GM13976 (cell line): Measurements from ENCODE around the gene ESR2.

Experiments
- DNase-seq: peaks from one replicate; pipeline ENCODE4 v3.0.0; 2012; ENCODE audit warnings: low spot score
- CTCF ChIP-seq: IDR thresholded peaks from 2 replicates; pipeline ENCODE4 v1.5.1; 2012; ENCODE audit warnings: borderline replicate concordance, mild to moderate bottlenecking; ENCODE audit not compliant: insufficient read depth; ENCODE audit errors: extremely low read depth, missing control alignments, control extremely low read depth
- in situ Hi-C: fragments of 300-500 bp; cut with MboI; formaldehyde crosslinking; loops from one replicate; pipeline ENCODE4 v1.12.0; 2022; ENCODE audit warnings: low sequenced_read_pairs, mixed read lengths, inconsistent platforms; ENCODE audit not compliant: unreplicated experiment

ESR2 gene

GRCh38 chr14:64202716-64203115 is 91.5 kb downstream of the ESR2 start:
- no peak for TF ChIP-seq CTCF
- in situ Hi-C loops = no loop called here
- DNase-seq = no peak

- TF ChIP-seq CTCF = no peak
- in situ Hi-C loops = no loop called here
- DNase-seq = no peak
These were observed 92.1 kb downstream of the ESR2 start for GRCh38 chr14:64201921-64202545.

- no peak for DNase-seq
- no peak for TF ChIP-seq CTCF
- in situ Hi-C loops = no loop called here
These were observed 92.9 kb downstream of the ESR2 start for GRCh38 chr14:64201296-64201695.

GRCh38 chr14:64200170-64200569 is 94.0 kb downstream of the ESR2 start:
- in situ Hi-C loops = no loop called here
- TF ChIP-seq CTCF = no peak
- DNase-seq = no peak

GRCh38 chr14:64198486-64198885 is 95.7 kb downstream of the ESR2 start:
- no peak for DNase-seq
- in situ Hi-C loops = no loop called here
- no peak for TF ChIP-seq CTCF

- no peak for TF ChIP-seq CTCF
- no peak for DNase-seq
- in situ Hi-C loops = no loop called here
These were observed 96.2 kb downstream of the ESR2 start for GRCh38 chr14:64197996-64198395.

- no peak for DNase-seq
- in situ Hi-C loops = no loop called here
- TF ChIP-seq CTCF = no peak
These were observed 97.3 kb downstream of the ESR2 start for GRCh38 chr14:64196814-64197411.
